ENCODE results near the gene S100A10. TPM values are rescaled to one million over a fixed set of nuclear protein-coding genes. Genes with fewer than 3 reads are reported as not detected.

Gene S100A10
- total and polyA plus RNA-seq, 8 donors, result 6.4 to 830 (median 165) TPM

- no peaks in the 10 kb centered on the region for H3K27me3 ChIP-seq
- WGBS, 5 donors, result 67 to 89% (median 85%) methylated on average over 3 of the region's 3 CpGs
- peaks cover 0 to 16% (median 13%) of the 10 kb centered on the region in 4 donors for H3K36me3 ChIP-seq
- intact Hi-C loops (cut with DNase I; ENCODE audit: low total_unique reads), result no loop called here
- peaks cover 16 to 69% (median 21%) of the 10 kb centered on the region in 4 donors for H3K4me1 ChIP-seq
- TF ChIP-seq CTCF (IDR thresholded peaks at IDR 0.05) (no peak), EP300 (IDR thresholded peaks at IDR 0.05) (no peak), POLR2AphosphoS5 (IDR thresholded peaks at IDR 0.05) (no peak), POLR2A (IDR thresholded peaks at IDR 0.05) (no peak)
- DNase-seq, result no peak
- no peak overlapping the region for H3K4me3 ChIP-seq
- no peak overlapping the region for H3K27ac ChIP-seq
- no peaks in the 10 kb centered on the region for H3K9me3 ChIP-seq
These were observed 16.8 kb downstream of the S100A10 start for GRCh38 chr1:151976858-151977257.

GRCh38 chr1:151976015-151976343, 17.7 kb downstream of the S100A10 start:
- Histone ChIP-seq H3K4me1 (peaks cover 13 to 66% (median 18%) of the 10 kb centered on the region in 4 donors), H3K9me3 (no peaks in the 10 kb centered on the region), H3K27me3 (no peaks in the 10 kb centered on the region), H3K4me3 (no peak overlapping the region), H3K27ac (peak overlapping the region in 1 of 5 donors; percentile 69), H3K36me3 (peaks cover 0 to 7% (median 5%) of the 10 kb centered on the region in 4 donors)
- TF ChIP-seq EP300 (IDR thresholded peaks at IDR 0.05) (no peak), POLR2AphosphoS5 (IDR thresholded peaks at IDR 0.05) (no peak), POLR2A (IDR thresholded peaks at IDR 0.05) (no peak), CTCF (IDR thresholded peaks at IDR 0.05) (no peak)
- intact Hi-C loops (cut with DNase I; ENCODE audit: low total_unique reads), result no loop called here
- DNase-seq, result no peak

- Histone ChIP-seq H3K27ac (peak overlapping the region in 3 of 5 donors; percentile 33 to 69 (median 52)), H3K4me1 (peaks cover 13 to 63% (median 19%) of the 10 kb centered on the region in 4 donors), H3K9me3 (no peaks in the 10 kb centered on the region), H3K36me3 (peaks cover 0 to 2% (median under 1%) of the 10 kb centered on the region in 4 donors), H3K4me3 (no peak overlapping the region), H3K27me3 (no peaks in the 10 kb centered on the region)
- WGBS, 5 donors, result 34 to 65% (median 58%) methylated on average over 2 of the region's 2 CpGs
- peak in 1 of 2 donors; percentile 68 for DNase-seq
- intact Hi-C loops (cut with DNase I; ENCODE audit: low total_unique reads), result no loop called here
- TF ChIP-seq CTCF (IDR thresholded peaks at IDR 0.05) (no peak), EP300 (IDR thresholded peaks at IDR 0.05) (no peak), POLR2A (IDR thresholded peaks at IDR 0.05) (no peak), POLR2AphosphoS5 (IDR thresholded peaks at IDR 0.05) (no peak)
These were observed 18.2 kb downstream of the S100A10 start for GRCh38 chr1:151975311-151976014.

- H3K27ac ChIP-seq, result peak overlapping the region in 4 of 5 donors; percentile 50 to 73 (median 64)
These were observed 21.0 kb downstream of the S100A10 start for GRCh38 chr1:151972542-151973248.

More at GRCh38 chr1:151972542-151973248, 21.0 kb downstream of the S100A10 start:
- Histone ChIP-seq H3K4me3 (no peak overlapping the region), H3K27me3 (no peaks in the 10 kb centered on the region), H3K9me3 (no peaks in the 10 kb centered on the region), H3K36me3 (no peaks in the 10 kb centered on the region), H3K4me1 (peaks cover 24 to 82% (median 34%) of the 10 kb centered on the region in 4 donors)
- DNase-seq, result peak; percentile 66 to 86
- WGBS, 5 donors, result 11 to 23% (median 19%) methylated on average over 7 of the region's 7 CpGs
- TF ChIP-seq POLR2AphosphoS5 (IDR thresholded peaks at IDR 0.05) (peak in 2 of 3 donors; percentile 31 to 84), EP300 (IDR thresholded peaks at IDR 0.05) (no peak)
- intact Hi-C loops (cut with DNase I; ENCODE audit: low total_unique reads), result no loop called here
